Measurements from ENCODE around the gene ZNF92.
A peak's percentile ranks its signal among the peaks of the same experiment; 100 is the strongest.

The ZNF92 gene

DNA sequence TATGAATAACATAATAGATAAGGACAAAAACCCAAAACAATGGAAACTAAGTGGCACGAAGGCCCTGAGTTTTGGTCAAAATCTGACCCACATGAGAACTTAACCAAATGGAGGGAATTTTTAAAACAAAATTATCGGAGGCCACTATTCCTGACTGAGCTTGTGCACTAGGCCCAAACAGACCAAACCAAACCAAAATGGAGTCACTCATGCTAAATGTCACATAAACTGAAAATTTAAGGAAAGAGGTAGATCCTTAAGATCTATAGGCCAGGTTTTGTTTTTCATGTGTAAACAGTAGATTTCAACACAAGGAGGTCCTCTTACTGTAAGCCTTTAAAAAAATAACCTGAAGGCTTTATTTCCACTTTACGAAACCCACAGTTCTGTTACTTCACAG lies 3.8 kb upstream of the ZNF92 start:
- TF ChIP-seq, protein P1, sequence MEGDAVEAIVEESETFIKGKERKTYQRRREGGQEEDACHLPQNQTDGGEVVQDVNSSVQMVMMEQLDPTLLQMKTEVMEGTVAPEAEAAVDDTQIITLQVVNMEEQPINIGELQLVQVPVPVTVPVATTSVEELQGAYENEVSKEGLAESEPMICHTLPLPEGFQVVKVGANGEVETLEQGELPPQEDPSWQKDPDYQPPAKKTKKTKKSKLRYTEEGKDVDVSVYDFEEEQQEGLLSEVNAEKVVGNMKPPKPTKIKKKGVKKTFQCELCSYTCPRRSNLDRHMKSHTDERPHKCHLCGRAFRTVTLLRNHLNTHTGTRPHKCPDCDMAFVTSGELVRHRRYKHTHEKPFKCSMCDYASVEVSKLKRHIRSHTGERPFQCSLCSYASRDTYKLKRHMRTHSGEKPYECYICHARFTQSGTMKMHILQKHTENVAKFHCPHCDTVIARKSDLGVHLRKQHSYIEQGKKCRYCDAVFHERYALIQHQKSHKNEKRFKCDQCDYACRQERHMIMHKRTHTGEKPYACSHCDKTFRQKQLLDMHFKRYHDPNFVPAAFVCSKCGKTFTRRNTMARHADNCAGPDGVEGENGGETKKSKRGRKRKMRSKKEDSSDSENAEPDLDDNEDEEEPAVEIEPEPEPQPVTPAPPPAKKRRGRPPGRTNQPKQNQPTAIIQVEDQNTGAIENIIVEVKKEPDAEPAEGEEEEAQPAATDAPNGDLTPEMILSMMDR (IDR thresholded peaks at IDR 0.05; ENCODE audit: low read length, missing control alignments) = no peak
- no peak for DNase-seq (ENCODE audit: low read depth)
- no peak overlapping the region for H3K4me3 ChIP-seq (replicated peaks; ENCODE audit: low read depth, low read length)

DNA sequence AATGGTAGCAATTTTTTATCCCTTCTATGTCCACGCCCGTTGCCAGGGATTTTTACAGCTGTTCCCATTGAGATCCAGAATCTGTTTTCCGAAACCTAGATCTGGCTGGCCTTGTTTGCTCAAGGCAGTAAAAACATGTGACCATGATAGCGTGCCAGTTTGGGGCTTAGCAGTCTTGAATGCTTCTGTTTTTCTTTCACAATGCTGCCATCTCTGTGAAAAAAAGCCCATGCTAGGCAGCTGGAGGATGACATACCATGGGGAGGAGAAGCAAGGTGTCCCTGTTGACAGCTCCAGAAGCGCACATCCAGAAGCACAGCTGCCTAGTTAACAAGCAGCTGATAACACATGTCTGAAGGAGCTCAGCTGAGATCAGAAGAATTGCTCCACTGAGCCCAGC lies 2.2 kb upstream of the ZNF92 start:
- peak; percentile 43 for DNase-seq (ENCODE audit: low read depth)
- no peak overlapping the region for H3K4me3 ChIP-seq (replicated peaks; ENCODE audit: low read depth, low read length)
- TF ChIP-seq, protein P1 (IDR thresholded peaks at IDR 0.05; ENCODE audit: low read length, missing control alignments) = no peak

DNA sequence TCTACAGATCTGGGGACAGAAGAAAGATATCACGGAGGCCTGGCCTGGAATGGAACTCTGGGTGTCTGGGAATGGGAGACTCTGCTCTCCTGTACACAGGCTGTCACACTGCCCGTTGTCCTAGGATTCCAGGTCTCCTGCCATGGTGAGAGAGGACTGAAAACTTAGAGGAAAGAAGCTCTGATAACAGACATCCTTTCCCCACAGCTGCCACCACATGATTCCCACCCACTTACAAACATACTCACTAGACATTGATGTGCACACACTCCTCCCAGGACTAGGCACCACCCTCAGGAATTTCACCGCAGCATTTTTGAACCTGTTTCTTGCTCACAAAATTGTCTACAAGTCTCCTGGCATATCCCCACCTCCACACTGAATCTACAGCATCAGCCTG lies 5.7 kb downstream of the ZNF92 start:
- DNase-seq (ENCODE audit: low read depth) = peak; percentile 55
- TF ChIP-seq, protein P1 (IDR thresholded peaks at IDR 0.05; ENCODE audit: low read length, missing control alignments) = no peak
- H3K4me3 ChIP-seq (replicated peaks; ENCODE audit: low read depth, low read length) = no peak overlapping the region

DNA sequence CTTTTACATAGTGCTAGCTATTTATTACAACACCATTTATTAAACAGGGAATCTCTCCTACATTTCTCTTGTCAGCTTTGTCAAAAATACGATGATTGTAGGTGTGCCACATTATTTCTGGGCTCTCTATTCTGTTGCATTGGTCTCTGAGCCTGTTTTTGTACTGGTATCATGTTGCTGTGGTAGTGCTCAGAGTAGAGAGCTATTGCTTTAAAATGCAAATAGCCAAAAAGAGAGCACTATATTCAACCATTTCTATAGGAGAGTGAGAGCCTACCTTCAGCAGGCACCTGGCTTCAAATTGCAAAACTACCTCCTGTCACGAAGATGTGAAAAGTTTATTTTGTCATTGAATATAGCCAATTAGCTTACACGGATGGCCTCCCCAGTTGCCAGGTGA lies 8.1 kb downstream of the ZNF92 start:
- TF ChIP-seq, protein P1 (IDR thresholded peaks at IDR 0.05; ENCODE audit: low read length, missing control alignments) = no peak
- H3K4me3 ChIP-seq (replicated peaks; ENCODE audit: low read depth, low read length) = no peak overlapping the region
- no peak for DNase-seq (ENCODE audit: low read depth)

DNA sequence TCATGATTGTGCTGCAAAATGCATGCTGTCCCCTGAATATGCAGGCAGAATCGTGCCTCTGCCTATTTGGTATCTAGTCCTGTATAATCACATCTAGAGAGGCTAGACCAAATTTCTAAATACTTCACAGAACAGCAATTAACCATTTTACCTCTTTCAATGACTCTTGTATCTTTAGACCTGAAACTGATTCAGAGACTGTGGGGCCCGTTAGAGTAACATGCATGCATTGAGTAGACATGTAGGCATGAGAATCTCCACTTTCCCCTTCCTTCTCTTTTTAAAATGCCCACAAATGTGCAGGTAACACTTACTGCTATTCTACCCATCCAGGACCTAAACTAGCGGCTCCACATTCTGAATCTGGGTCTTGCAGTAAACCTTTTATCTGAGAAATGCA lies 8.8 kb downstream of the ZNF92 start:
- H3K4me3 ChIP-seq (replicated peaks; ENCODE audit: low read depth, low read length) = no peak overlapping the region
- no peak for DNase-seq (ENCODE audit: low read depth)
- TF ChIP-seq, protein P1 (IDR thresholded peaks at IDR 0.05; ENCODE audit: low read length, missing control alignments) = no peak

DNA sequence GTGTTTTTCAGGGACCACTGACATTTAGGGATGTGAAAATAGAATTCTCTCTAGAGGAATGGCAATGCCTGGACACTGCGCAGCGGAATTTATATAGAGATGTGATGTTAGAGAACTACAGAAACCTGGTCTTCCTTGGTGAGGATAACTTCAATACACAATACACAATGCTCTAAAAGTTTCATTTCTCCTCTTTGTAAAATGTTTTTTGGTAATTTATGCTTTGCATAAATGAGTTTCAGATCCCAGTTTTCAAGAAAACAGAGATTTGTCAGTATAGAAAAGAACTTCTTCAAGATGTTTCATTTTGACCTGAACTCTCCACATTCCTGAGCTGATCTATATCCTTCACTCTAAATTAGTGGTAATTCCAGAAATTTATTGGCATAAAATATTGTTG lies 14.2 kb downstream of the ZNF92 start:
- no peak overlapping the region for H3K4me3 ChIP-seq (replicated peaks; ENCODE audit: low read depth, low read length)
- TF ChIP-seq, protein P1 (IDR thresholded peaks at IDR 0.05; ENCODE audit: low read length, missing control alignments) = no peak
- no peak for DNase-seq (ENCODE audit: low read depth)

DNA sequence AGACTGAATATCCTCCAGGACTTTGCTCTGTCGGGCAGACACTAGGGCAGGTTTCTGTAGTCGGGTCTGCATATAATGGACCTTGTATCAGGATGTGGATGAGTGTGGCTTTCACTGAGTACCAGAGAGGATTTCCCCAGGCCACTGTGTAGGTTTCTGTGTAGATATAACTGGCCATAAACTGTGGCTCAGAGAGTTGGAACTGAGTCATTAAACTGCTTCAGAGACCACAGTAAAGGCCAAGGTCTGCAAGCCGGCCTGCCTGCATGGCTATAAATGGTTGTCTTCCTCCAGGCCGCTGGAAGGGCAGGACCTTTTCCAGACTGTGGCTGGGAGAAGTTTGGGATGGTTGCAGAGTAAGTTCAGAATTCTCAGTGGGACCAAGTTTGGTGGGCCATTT lies 16.9 kb downstream of the ZNF92 start:
- H3K4me3 ChIP-seq (replicated peaks; ENCODE audit: low read depth, low read length) = no peak overlapping the region
- DNase-seq (ENCODE audit: low read depth) = no peak
- TF ChIP-seq, protein P1 (IDR thresholded peaks at IDR 0.05; ENCODE audit: low read length, missing control alignments) = no peak
